SK-N-SH treated with all-trans-retinoic acid at 6 μM for 48 hours (cell line): ENCODE results near the gene SLC30A3.

Source experiments
- ARNTL ChIP-seq: fragments of 450-650 bp; formaldehyde crosslinking; IDR thresholded peaks from 2 replicates; pipeline ENCODE4 v1.5.0; 2020; ENCODE audit warnings: low read depth, mild to moderate bottlenecking, moderate library complexity, borderline replicate concordance
- CREB5 ChIP-seq: fragments of 250-450 bp; sonication (Bioruptor Pico); IDR thresholded peaks from 2 replicates; pipeline ENCODE4 v1.5.1; 2020; ENCODE audit warnings: low read depth, mild to moderate bottlenecking, moderate library complexity
- CSRNP3 ChIP-seq: fragments of 250-450 bp; sonication (Bioruptor Pico); IDR thresholded peaks from 2 replicates; pipeline ENCODE4 v1.5.1; 2021; ENCODE audit warnings: mild to moderate bottlenecking, moderate library complexity
- ESRRG ChIP-seq: fragments of 250-450 bp; sonication (Bioruptor Pico); IDR thresholded peaks from 2 replicates; pipeline ENCODE4 v1.6.1; 2021; ENCODE audit warnings: mild to moderate bottlenecking
- OSR1 ChIP-seq: fragments of 250-450 bp; sonication (Bioruptor Pico); IDR thresholded peaks from 2 replicates; pipeline ENCODE4 v1.8.0; 2022; ENCODE audit warnings: moderate library complexity, mild to moderate bottlenecking, inconsistent platforms
- PATZ1 ChIP-seq: fragments of 250-450 bp; sonication (Bioruptor Pico); IDR thresholded peaks from 2 replicates; pipeline ENCODE4 v1.8.0; 2020; ENCODE audit warnings: mild to moderate bottlenecking, moderate library complexity, borderline replicate concordance
- PPARA ChIP-seq: fragments of 250-450 bp; sonication (Bioruptor Pico); IDR thresholded peaks from 2 replicates; pipeline ENCODE4 v1.5.0; 2020; ENCODE audit warnings: mild to moderate bottlenecking, borderline replicate concordance
- RARB ChIP-seq: fragments of 250-450 bp; sonication (Bioruptor Pico); IDR thresholded peaks from 2 replicates; pipeline ENCODE4 v1.8.0; 2021; ENCODE audit warnings: mild to moderate bottlenecking, moderate library complexity
- ZC3H10 ChIP-seq: fragments of 250-450 bp; sonication (Bioruptor Pico); IDR thresholded peaks from 2 replicates; pipeline ENCODE4 v1.5.1; 2021; ENCODE audit warnings: mild to moderate bottlenecking, moderate library complexity
- ZFP30 ChIP-seq: fragments of 450-650 bp; formaldehyde crosslinking; IDR thresholded peaks from 2 replicates; pipeline ENCODE4 v1.5.0; 2022; ENCODE audit warnings: mild to moderate bottlenecking, moderate library complexity
- ZNF565 ChIP-seq: fragments of 450-650 bp; formaldehyde crosslinking; conservative IDR thresholded peaks from 2 replicates; pipeline ENCODE4 v1.5.0; 2020; ENCODE audit warnings: low read depth, mild to moderate bottlenecking, moderate library complexity
- ZNF8 ChIP-seq: fragments of 450-650 bp; formaldehyde crosslinking; IDR thresholded peaks from 2 replicates; pipeline ENCODE4 v1.5.0; 2020; ENCODE audit warnings: mild to moderate bottlenecking, moderate library complexity

GRCh38 chr2:27204566-27204965 lies 58.3 kb downstream of the SLC30A3 start:
- TF ChIP-seq CREB5 (CRISPR knock-in tag), result no peak
- no peak for TF ChIP-seq ZNF8 (CRISPR knock-in tag)
- no peak for TF ChIP-seq OSR1 (CRISPR knock-in tag)
- TF ChIP-seq ZNF565 (CRISPR knock-in tag), result no peak
- no peak for TF ChIP-seq ZFP30 (CRISPR knock-in tag)
- TF ChIP-seq PPARA, result no peak
- TF ChIP-seq PATZ1, result no peak
- TF ChIP-seq ZC3H10, result no peak
- TF ChIP-seq ESRRG (CRISPR knock-in tag), result no peak
- TF ChIP-seq RARB (CRISPR knock-in tag), result no peak
- TF ChIP-seq ARNTL, result no peak
- no peak for TF ChIP-seq CSRNP3 (CRISPR knock-in tag)
